H9 (cell line): Measurements from ENCODE around the gene ZNF225. TPM values are rescaled to one million over a fixed set of nuclear protein-coding genes. Genes with fewer than 3 reads are reported as not detected.

Source experiments
- DNase-seq: peaks from one replicate; pipeline ENCODE4 v3.0.0-alpha.2; 2017
- H2AFZ ChIP-seq: one replicate; pipeline ENCODE4 v1.6.1; 2013; ENCODE audit warnings: mild to moderate bottlenecking, low read length, control low read depth, moderate library complexity
- H2AK5ac ChIP-seq: 2 replicates; pipeline ENCODE4 v1.6.1; 2013; ENCODE audit warnings: low read length, control low read depth, mixed read lengths; ENCODE audit not compliant: insufficient read length
- H2BK120ac ChIP-seq: one replicate; pipeline ENCODE4 v1.6.1; 2013; ENCODE audit warnings: low read depth, mild to moderate bottlenecking, low read length, control low read depth, inconsistent platforms; ENCODE audit not compliant: poor library complexity, severe bottlenecking
- H2BK12ac ChIP-seq: 2 replicates; pipeline ENCODE4 v1.6.1; 2013; ENCODE audit warnings: low read length, control low read depth, mixed read lengths, low read depth; ENCODE audit not compliant: insufficient read length
- H2BK15ac ChIP-seq: 2 replicates; pipeline ENCODE4 v1.6.1; 2013; ENCODE audit warnings: low read depth, low read length, control low read depth
- H2BK20ac ChIP-seq: one replicate; pipeline ENCODE4 v1.6.1; 2013; ENCODE audit warnings: low read depth, mild to moderate bottlenecking, low read length, control low read depth, inconsistent platforms; ENCODE audit not compliant: poor library complexity, severe bottlenecking
- H2BK5ac ChIP-seq: 2 replicates; pipeline ENCODE4 v1.6.1; 2013; ENCODE audit warnings: low read length, control low read depth, mixed read lengths; ENCODE audit not compliant: insufficient read length
- H3K14ac ChIP-seq: 2 replicates; pipeline ENCODE4 v1.6.1; 2013; ENCODE audit warnings: low read length, control low read depth; ENCODE audit not compliant: insufficient read depth
- H3K18ac ChIP-seq: 2 replicates; pipeline ENCODE4 v1.6.1; 2013; ENCODE audit warnings: low read depth, mild to moderate bottlenecking, mixed read lengths, low read length, control low read depth; ENCODE audit not compliant: insufficient read length
- H3K23ac ChIP-seq: 2 replicates; pipeline ENCODE4 v1.6.1; 2013; ENCODE audit warnings: low read length, control low read depth, mixed read lengths, low read depth; ENCODE audit not compliant: insufficient read length
- H3K23me2 ChIP-seq: 2 replicates; pipeline ENCODE4 v1.6.1; 2013; ENCODE audit warnings: low read depth, mild to moderate bottlenecking, mixed read lengths, low read length, control low read depth; ENCODE audit not compliant: insufficient read length, poor library complexity, severe bottlenecking
- H3K27ac ChIP-seq: 2 replicates; pipeline ENCODE4 v1.5.1; 2013; ENCODE audit warnings: low read length, control low read depth, mixed read lengths, low read depth; ENCODE audit not compliant: insufficient read length
- H3K27me3 ChIP-seq: 2 replicates; pipeline ENCODE4 v1.6.1; 2013; ENCODE audit warnings: low read length, control low read depth, inconsistent platforms; ENCODE audit not compliant: insufficient read depth
- H3K4ac ChIP-seq: 2 replicates; pipeline ENCODE4 v1.6.1; 2013; ENCODE audit warnings: low read depth, mild to moderate bottlenecking, control low read depth, inconsistent platforms, low read length, moderate library complexity
- H3K4me1 ChIP-seq: 2 replicates; pipeline ENCODE4 v1.6.1; 2013; ENCODE audit warnings: low read length, control low read depth, inconsistent platforms; ENCODE audit not compliant: insufficient read depth
- H3K4me2 ChIP-seq: 2 replicates; pipeline ENCODE4 v1.6.1; 2013; ENCODE audit warnings: low read length, control low read depth, mixed read lengths; ENCODE audit not compliant: insufficient read length, insufficient read depth
- H3K56ac ChIP-seq: 2 replicates; pipeline ENCODE4 v1.6.1; 2013; ENCODE audit warnings: low read depth, mild to moderate bottlenecking, mixed read lengths, low read length, control low read depth; ENCODE audit not compliant: insufficient read length
- H3K79me1 ChIP-seq: 2 replicates; pipeline ENCODE4 v1.6.1; 2013; ENCODE audit warnings: low read depth, mild to moderate bottlenecking, moderate library complexity, low read length, control low read depth, inconsistent platforms; ENCODE audit not compliant: insufficient read depth, poor library complexity, severe bottlenecking
- H3K79me2 ChIP-seq: 2 replicates; pipeline ENCODE4 v1.6.1; 2013; ENCODE audit warnings: low read length, control low read depth, inconsistent platforms; ENCODE audit not compliant: insufficient read depth
- H3K9ac ChIP-seq: 2 replicates; pipeline ENCODE4 v1.6.1; 2013; ENCODE audit warnings: low read length, control low read depth, mixed read lengths; ENCODE audit not compliant: insufficient read length; ENCODE audit errors: extremely low read depth
- H3K9me3 ChIP-seq: one replicate; pipeline ENCODE4 v1.6.1; 2013; ENCODE audit warnings: low read depth, low read length, inconsistent platforms; ENCODE audit not compliant: control insufficient read depth
- H3T11ph ChIP-seq: one replicate; pipeline ENCODE4 v1.6.1; 2013; ENCODE audit warnings: mild to moderate bottlenecking, low read length, control low read depth, inconsistent platforms
- H4K20me1 ChIP-seq: one replicate; pipeline ENCODE4 v1.6.1; 2013; ENCODE audit not compliant: control insufficient read depth, insufficient read length, insufficient read depth
- H4K5ac ChIP-seq: 2 replicates; pipeline ENCODE4 v1.6.1; 2013; ENCODE audit warnings: low read depth, mild to moderate bottlenecking, mixed read lengths, low read length, control low read depth; ENCODE audit not compliant: insufficient read length
- H4K8ac ChIP-seq: replicated peaks from 2 replicates; pipeline ENCODE4 v1.6.1; 2013; ENCODE audit warnings: low read length, control low read depth, mixed read lengths, low read depth; ENCODE audit not compliant: insufficient read length
- H4K91ac ChIP-seq: 2 replicates; pipeline ENCODE4 v1.6.1; 2013; ENCODE audit warnings: low read depth, mild to moderate bottlenecking, moderate library complexity, mixed read lengths, low read length, control low read depth; ENCODE audit not compliant: insufficient read length
- H3K27ac Mint-ChIP-seq, 3 experiments: 2 replicates in 2 of 3; 3 replicates in 1 of 3; pipeline ENCODE4 v1.8.0; 2020 to 2021; ENCODE audit warnings: mixed read lengths in 3 of 3, mild to moderate bottlenecking in 1 of 3, moderate library complexity in 1 of 3
- H3K27me3 Mint-ChIP-seq: 2 replicates; pipeline ENCODE4 v1.8.0; 2021; ENCODE audit warnings: low read depth, mild to moderate bottlenecking, moderate library complexity, mixed read lengths
- H3K36me3 Mint-ChIP-seq, 3 experiments: 2 replicates in 2 of 3; 3 replicates in 1 of 3; pipeline ENCODE4 v1.8.0; 2020 to 2021; ENCODE audit warnings: low read depth in 3 of 3, mixed read lengths in 3 of 3; ENCODE audit not compliant: insufficient read depth in 1 of 3
- H3K4me1 Mint-ChIP-seq, 2 experiments: 2 replicates each; pipeline ENCODE4 v1.8.0; 2020; ENCODE audit warnings: mixed read lengths in 2 of 2
- H3K4me3 Mint-ChIP-seq, 2 experiments: 2 replicates in 1 of 2; 3 replicates in 1 of 2; pipeline ENCODE4 v1.8.0; 2020 to 2021; ENCODE audit warnings: mild to moderate bottlenecking in 2 of 2, mixed read lengths in 2 of 2, moderate library complexity in 1 of 2
- H3K9me3 Mint-ChIP-seq, 2 experiments: 2 replicates in 1 of 2; 3 replicates in 1 of 2; pipeline ENCODE4 v1.8.0; 2020; ENCODE audit warnings: mild to moderate bottlenecking in 2 of 2, mixed read lengths in 2 of 2, moderate library complexity in 1 of 2
- CTCF ChIP-seq: fragments of 200-600 bp; sonication (generic); conservative IDR thresholded peaks from 3 replicates; pipeline ENCODE4 v1.8.0; 2021; ENCODE audit warnings: antibody characterized with exemption, mild to moderate bottlenecking
- WGBS: extraction: QIAGEN DNeasy Blood & Tissue Kit; methylation state at CpG from one replicate; pipeline ENCODE4 v1.1.7; 2013; ENCODE audit warnings: missing lambda C conversion rate, low lambda C conversion rate, mixed read lengths; ENCODE audit not compliant: insufficient read length; ENCODE audit errors: extremely low coverage; 5-methylcytosine and 5-hydroxymethylcytosine counted together
- total RNA-seq: library from RNA; stranded (reverse); gene quantifications from 2 replicates; pipeline ENCODE4 v1.2.1, GENCODE V29; 2021

Gene ZNF225
- total RNA-seq, 1 experiment from 2014 or later: 3.9 TPM

DNA sequence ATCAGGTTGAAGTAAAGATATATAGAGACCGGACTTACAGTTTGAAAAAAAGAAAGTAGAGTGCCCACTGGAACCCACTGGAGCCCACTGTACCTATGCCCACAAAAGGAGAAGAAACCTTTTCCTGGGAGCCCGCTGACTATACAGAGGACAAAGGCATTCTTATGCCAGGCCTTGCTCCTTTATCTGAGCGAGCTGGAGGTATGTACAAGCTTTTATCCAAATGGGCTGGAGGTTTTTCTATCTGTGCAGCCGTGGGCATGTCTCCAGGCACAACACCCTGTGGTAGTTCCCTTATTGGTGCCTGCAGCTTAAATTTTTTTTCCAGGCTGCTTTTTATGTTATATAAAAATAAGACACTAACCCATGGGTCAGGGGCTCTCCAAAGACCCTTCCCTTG, 36.6 kb downstream of the ZNF225 start:
- H3K27ac ChIP-seq: no peak overlapping the region
- H4K8ac ChIP-seq: no peak overlapping the region
- no peak overlapping the region for H3K27ac Mint-ChIP-seq
- no peak overlapping the region for H3T11ph ChIP-seq
- no peak overlapping the region for H3K4ac ChIP-seq
- no peaks in the 10 kb centered on the region for H3K4me1 ChIP-seq
- DNase-seq: no peak
- H2BK12ac ChIP-seq: no peak overlapping the region
- H3K9ac ChIP-seq: no peak overlapping the region
- H4K91ac ChIP-seq: no peak overlapping the region
- H3K23ac ChIP-seq: no peak overlapping the region
- WGBS: no CpG with 5 or more reads among the region's 4 CpGs
- no peaks in the 10 kb centered on the region for H3K9me3 ChIP-seq
- no peak overlapping the region for H2AFZ ChIP-seq
- no peak overlapping the region for H3K4me3 Mint-ChIP-seq
- H2BK120ac ChIP-seq: no peak overlapping the region
- H3K27me3 Mint-ChIP-seq: no peaks in the 10 kb centered on the region
- no peak overlapping the region for H2BK5ac ChIP-seq
- no peak overlapping the region for H3K56ac ChIP-seq
- H3K27me3 ChIP-seq: no peaks in the 10 kb centered on the region
- peaks cover 0 to 13% of the 10 kb centered on the region in 2 experiments; a peak in 2 of 5 replicates for H3K9me3 Mint-ChIP-seq
- H3K36me3 Mint-ChIP-seq: peaks cover 42 to 72% (median 54%) of the 10 kb centered on the region in 3 experiments
- H3K14ac ChIP-seq: no peak overlapping the region
- H4K20me1 ChIP-seq: no peaks in the 10 kb centered on the region
- no peaks in the 10 kb centered on the region for H3K4me1 Mint-ChIP-seq
- H2BK15ac ChIP-seq: no peak overlapping the region
- no peaks in the 10 kb centered on the region for H3K79me1 ChIP-seq
- H3K79me2 ChIP-seq: no peaks in the 10 kb centered on the region
- no peak for TF ChIP-seq CTCF
- no peak overlapping the region for H2AK5ac ChIP-seq
- no peaks in the 10 kb centered on the region for H3K23me2 ChIP-seq
- no peak overlapping the region for H2BK20ac ChIP-seq
- no peak overlapping the region for H4K5ac ChIP-seq
- no peak overlapping the region for H3K18ac ChIP-seq
- H3K4me2 ChIP-seq: no peak overlapping the region
